Stimulated activated CD4-positive, alpha-beta T cell treated with anti-CD3 and anti-CD28 coated beads, TNF-alpha, amount 100 ng/mL, for 24 hours (primary cell): ENCODE measurements around the gene UBXN1.

Experiments used
- DNase-seq, 3 experiments: peaks; one replicate each; pipeline ENCODE4 v3.0.0-alpha.2; 2020; ENCODE audit warnings: low read depth in 3 of 3

UBXN1 gene

DNA sequence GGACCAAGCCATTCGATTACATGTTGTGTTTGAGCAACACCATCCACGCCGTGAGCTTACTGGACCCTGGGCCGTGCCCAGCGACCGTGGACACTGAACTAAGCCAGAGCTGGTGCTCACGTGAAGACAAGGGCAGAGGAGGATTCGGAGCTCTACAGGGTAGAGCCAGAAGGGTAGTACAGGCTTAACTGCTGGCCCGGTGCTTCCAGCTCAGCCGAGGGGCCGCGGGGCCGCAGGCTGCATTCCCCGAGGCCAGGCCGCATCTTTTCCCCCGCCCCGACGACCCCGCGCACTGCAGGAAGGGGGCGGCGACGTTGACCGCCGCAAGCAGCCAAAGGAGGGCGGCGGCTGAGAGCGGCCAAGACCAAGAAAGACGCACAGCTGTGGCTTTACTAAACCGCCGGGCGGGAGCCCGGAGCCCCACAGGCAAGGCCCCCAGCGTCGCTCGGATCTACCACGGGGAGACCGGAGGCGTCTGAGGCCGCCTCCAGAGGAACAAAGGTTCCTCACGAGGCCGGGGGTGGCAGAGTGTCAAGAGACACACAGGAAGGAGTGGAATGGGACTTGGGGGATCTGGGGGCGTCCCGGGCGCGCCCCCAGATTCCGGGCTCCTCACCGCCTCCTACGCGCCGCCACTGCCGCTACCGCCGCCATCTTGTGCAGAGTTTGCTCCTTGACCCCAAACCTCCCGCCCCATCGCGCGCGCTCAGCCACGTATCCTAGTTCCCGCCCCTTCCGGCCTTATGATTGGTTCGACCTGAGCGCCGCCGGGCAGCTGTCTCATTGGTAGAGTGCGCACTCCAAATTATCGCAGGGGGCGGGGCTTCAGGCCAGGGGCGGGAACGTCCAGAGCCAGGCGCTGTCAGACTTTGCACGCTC, 32.7 kb downstream of the UBXN1 start, which contains the start of gene GANAB:
TSS of gene GANAB (minus strand) at position 668 of the 879 bp plus-strand sequence. CDS start at position 654, 14 bp downstream.
- DNase-seq: peak; percentile 98 to 100 (median 100)

- no peak for DNase-seq
These were observed 33.3 kb downstream of the UBXN1 start for GRCh38 chr11:62645671-62645945.

GRCh38 chr11:62644220-62644619, 34.7 kb downstream of the UBXN1 start:
- no peak for DNase-seq

DNA sequence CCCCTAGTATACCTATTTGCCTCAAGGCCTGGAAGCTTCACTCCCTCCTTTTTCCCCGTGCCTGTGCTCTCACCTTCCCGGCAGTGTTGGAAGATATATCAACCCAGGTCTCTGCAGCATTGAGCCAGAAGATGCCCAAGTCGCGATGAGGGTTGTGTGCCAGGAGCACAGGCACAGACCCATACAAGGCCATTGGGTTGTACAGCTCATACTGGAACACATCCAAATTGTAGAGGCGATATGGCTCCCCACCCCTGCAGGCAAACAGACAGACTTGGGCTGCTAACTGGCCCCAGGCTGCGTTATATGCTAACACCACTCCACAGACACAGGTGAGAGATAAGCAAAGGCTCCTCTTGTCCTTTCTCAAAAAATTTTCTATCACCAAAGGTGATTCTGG, 46.4 kb downstream of the UBXN1 start:
- no peak for DNase-seq

GRCh38 chr11:62627713-62628112, 51.2 kb downstream of the UBXN1 start:
- no peak for DNase-seq
